AG08396 (cell line): ENCODE measurements around the gene ACTA2.
A peak's percentile ranks its signal among the peaks of the same experiment; 100 is the strongest.

Experiments
- DNase-seq: peaks from one replicate; pipeline ENCODE4 v3.0.0; 2012; ENCODE audit warnings: low spot score, mixed read lengths

Gene ACTA2

DNA sequence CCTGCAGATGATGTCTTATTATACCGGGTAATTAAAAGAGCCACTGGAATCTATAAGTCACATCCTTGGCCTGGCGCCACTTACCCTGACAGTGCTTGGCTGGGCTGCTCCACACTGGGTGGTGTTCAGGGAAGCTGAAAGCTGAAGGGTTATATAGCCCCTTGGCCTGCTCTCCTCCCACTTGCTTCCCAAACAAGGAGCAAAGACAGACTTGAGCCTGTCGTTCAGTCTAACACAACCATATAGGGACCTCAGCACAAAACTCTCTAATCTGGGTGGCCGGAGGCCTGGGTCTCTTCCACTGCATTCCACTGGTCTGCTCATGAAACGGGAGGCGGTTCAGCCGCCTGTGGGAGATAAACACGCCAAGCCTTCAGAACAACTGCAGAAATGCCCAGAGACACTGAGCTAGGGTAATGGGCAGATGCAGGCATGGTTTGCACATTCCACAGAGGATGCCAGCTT, at the start of gene ACTA2:
Gene ACTA2, minus strand, starts transcription at position 127 of the 465 bp plus-strand sequence. CDS start 3,843 bp downstream, outside the sequence.
- DNase-seq, result peak; percentile 26

GRCh38 chr10:89001729-89002072, 49.1 kb upstream of the ACTA2 start:
- peak; percentile 55 for DNase-seq

DNA sequence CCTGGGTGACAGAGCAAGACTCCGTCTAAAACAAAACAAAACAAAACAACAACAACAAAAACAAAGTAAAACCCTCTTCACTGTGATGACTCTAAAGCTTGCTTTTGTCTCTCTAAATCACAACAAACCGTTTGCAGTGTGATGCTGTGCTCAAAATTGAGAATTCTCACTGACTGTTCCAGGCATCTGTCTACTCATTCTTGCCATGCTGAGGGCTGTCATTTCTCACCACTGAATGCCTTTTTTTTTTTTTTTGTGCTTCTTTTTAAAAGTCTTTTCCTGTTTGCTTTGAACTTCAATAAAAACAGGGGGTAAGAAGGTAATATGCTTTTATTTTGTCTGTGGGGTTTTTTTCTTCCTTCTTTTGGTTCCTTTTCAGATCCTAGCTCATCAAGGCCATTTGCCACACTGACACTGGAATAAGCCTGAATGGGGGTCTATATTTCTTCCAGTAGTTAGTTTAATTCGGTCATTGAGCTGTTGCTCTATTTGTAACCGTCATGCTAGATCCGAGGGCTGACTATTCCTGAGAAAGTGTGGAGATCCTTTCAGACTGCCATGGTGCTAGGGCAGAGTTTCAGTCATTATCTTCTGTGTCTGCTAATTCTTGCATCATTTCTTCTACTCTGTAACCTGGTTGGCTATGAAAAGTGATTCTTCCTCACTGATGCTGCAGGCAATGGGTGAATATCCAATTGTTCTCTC, 48.6 kb upstream of the ACTA2 start:
- DNase-seq, result no peak

- DNase-seq, result no peak
Observed at GRCh38 chr10:88999625-89000024, 47.1 kb upstream of the ACTA2 start.

GRCh38 chr10:88996927-88997326, 44.4 kb upstream of the ACTA2 start:
- no peak for DNase-seq

DNA sequence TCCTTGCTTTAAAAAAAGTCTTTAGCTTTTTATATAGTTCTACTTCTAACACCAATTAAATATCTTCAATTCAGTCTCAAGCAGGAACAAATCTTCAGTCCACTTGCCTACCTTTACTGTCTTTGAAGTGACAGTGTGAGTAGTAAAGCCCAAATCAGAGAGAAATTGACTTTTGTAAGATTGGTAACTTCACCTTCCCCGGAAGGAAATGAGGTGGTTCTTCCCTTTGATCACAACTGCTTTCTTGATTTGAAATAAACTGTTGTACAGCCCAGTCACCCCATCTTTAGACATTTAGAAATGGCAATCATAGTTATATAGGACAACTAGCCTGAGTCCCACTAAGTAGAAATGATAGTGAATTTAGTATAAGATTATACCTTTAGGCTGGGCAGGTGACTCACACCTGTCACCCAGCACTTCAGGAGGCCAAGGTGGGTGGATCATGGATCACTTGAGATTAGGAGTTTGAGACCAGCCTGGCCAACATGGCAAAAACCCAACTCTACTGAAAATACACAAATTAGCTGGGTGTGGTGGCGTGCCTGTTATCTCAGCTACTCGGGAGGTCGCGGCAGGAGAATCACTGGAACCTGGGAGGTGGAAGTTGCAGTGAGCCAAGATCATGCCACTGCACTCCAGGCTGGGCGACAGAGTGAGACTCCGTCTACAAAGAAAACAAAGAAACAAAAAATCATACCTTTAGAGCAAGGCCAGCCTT, 42.7 kb upstream of the ACTA2 start:
- DNase-seq, result no peak

DNA sequence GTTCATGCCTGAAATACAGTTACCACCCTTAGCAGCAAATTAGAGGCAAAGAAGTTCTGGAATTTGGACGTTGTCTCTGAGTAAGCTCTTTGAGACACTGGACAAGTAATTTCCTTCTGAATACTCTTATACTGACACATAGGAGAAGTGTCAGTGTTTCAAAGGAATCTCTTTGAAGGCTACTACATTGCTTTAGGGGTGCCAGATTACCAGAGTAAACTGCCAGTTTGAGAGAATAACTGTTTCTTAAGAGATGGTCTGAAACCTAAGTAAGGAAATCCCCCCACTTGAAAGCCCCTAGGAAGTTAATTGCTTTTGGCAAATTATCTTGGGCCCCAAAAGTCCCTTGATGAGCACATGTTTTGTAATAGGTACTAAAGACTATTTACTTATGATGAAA, 41.4 kb upstream of the ACTA2 start:
- peak; percentile 23 for DNase-seq

DNA sequence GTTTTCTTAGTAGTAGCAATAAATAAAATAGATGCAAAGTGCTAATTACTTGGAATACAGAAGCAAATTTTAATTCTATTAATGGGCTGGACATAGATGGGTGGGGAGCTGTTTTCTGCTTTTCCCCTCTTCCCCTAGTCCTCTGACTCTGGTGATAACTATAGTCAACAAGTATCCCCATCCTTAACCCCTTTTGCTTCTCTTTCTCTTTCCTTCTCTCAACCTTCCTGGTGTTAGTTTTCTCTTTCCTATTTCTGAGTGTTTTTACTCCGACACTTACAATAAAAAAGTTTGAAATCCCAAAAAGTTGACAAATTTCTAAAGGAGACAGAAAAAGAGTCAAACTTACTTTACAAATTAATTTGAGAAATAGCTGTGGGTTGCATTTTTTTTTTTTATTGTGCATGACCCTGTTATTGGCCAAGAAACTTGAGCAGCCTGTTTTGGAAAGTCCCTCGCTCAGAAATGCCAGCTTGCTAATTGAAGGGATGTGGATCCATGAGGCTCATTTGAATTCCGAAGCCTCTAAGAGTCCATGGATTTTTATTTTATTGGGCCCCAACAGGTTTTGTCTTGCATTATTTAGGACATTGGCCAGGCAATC, 40.5 kb upstream of the ACTA2 start:
- no peak for DNase-seq

- peak; percentile 38 for DNase-seq
Observed at GRCh38 chr10:88991899-88992320, 39.3 kb upstream of the ACTA2 start.

DNA sequence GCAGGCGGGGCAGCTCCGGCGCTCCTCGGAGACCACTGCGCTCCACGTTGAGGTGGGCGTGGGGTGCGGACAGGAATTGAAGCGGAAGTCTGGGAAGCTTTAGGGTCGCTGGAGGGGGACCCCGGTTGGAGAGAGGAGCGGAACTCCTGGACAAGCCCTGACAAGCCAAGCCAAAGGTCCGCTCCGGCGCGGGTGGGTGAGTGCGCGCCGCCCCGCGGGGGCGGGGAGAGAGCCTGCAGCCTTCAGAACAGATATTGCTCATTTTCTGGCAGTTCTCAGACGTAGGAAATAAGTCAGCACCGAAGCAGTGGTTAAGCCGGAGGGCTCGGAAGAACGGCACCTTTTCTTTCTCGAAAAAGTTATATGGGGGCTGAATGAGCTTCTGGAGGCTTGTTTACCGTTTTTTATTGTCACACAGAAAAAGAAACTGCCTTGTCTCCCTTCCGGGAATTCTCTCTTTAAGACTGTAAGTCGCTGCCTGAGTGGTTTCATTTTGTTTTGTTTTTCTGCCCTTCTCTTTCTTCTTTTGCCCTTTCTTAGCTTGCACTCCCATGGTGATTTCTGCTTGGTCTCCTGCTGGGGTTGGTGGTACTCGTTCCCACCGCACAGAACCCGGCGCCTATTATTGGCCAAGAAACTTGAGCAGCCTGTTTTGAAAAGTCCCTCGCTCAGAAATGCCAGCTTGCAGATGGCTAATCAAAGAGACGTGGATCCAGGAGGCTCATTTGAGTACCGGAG, 38.8 kb upstream of the ACTA2 start:
- DNase-seq, result peak; percentile 68

- DNase-seq, result peak; percentile 77
Observed at GRCh38 chr10:88990384-88991160, 38.0 kb upstream of the ACTA2 start, which contains the start of gene FAS. FAS (plus strand) TSS chr10:88990798; CDS start chr10:88990877, 79 bp downstream.

DNA sequence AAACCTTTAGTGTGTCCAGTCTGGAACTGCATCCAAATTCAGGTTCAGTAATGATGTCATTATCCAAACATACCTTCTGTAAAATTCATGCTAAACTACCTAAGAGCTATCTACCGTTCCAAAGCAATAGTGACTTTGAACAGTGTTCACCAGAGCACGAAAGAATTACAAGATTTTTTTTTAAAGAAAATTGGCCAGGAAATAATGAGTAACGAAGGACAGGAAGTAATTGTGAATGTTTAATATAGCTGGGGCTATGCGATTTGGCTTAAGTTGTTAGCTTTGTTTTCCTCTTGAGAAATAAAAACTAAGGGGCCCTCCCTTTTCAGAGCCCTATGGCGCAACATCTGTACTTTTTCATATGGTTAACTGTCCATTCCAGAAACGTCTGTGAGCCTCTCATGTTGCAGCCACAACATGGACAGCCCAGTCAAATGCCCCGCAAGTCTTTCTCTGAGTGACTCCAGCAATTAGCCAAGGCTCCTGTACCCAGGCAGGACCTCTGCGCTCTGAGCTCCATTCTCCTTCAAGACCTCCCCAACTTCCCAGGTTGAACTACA, 37.3 kb upstream of the ACTA2 start:
- DNase-seq, result peak; percentile 68

DNA sequence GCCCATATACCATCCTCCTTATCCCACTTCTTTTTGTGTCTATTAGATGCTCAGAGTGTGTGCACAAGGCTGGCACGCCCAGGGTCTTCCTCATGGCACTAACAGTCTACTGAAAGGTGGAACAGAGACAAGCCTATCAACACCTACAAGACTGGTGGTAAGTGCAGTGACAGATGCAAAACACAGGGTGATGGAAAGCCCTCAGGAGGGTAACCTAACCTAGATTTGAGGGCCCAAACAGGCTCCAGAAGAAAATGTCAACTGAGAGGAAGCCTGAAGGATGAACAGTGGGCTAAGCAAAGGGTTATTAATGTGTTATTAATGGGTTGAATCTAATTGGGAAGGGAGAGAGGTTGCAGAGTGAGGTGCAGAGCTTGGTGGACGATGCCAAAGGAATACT, 36.9 kb upstream of the ACTA2 start:
- no peak for DNase-seq

DNA sequence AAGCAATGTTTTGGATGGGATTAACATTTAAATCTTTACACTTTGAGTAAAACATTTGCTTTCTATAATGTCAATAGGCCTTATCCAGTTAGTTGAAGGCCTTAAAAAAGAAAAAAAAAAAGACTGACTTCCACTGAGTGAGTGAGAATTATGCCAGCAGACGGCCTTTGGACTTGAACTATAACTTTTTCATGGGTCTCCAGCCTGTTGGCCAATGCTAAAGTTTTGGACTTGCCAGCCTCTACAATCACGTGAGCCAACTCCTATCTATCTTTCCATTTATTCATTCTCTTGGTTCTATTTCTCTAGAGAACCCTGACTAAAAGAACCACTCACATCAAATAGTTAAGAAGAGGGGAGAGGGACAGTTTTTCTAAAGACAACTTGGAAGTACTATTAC, 35.3 kb upstream of the ACTA2 start:
- no peak for DNase-seq

GRCh38 chr10:88987243-88987725, 34.7 kb upstream of the ACTA2 start:
- no peak for DNase-seq

- DNase-seq, result peak; percentile 28
Observed at GRCh38 chr10:88986549-88987242, 34.1 kb upstream of the ACTA2 start.

DNA sequence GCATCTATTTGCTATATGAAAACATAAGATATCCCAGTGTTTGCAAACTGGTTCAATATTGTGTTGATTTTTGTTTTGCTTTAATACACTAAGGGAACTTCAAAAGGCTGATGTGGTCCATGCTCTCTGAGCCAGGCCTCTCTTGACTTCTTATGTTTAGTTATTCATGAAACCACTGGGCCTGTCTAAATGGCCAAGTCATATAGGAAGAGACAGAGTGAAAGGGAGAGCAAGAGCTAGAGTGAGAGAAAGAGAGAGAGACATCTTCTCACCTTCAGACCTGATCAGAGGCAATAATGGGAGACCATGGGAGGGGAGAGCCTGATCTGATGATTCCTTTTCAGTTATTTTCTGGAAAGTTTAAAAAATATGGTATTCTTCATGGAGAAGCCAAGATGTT, 32.0 kb upstream of the ACTA2 start:
- no peak for DNase-seq

GRCh38 chr10:88983939-88984338, 31.4 kb upstream of the ACTA2 start:
- no peak for DNase-seq

DNA sequence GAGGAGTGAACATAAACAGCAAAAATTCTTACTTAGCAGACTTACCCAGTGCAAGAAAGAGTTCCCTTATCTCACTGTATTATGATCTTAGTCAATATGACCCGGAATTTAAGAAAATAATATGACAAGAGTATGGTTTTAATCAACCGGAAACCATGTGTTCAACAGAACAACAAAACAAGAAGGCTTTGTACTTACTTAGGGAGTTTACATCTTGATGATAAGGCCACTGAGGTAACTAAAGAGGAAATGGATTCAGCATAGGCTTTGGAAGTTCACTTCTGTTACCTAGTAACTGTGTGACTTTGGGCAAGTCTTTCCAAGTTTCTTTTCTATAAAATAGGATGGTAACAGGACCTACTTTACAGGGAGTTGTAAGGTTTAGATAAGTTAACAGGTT, 30.6 kb upstream of the ACTA2 start:
- no peak for DNase-seq

- no peak for DNase-seq
Observed at GRCh38 chr10:88982366-88982765, 29.8 kb upstream of the ACTA2 start.
